B cell (primary cell): ENCODE data around the gene TFG. TPM values are rescaled to one million over a fixed set of nuclear protein-coding genes. Genes with fewer than 3 reads are reported as not detected.
"Not testable (repeated sequence)": the region's sequence is repeated elsewhere in the genome, so short reads cannot be mapped to it uniquely, and the experiment has no call there.

Experiments
- ATAC-seq: fragments of 200-7000 bp; cut with Tn5 transposase; one replicate; pipeline ENCODE4 v1.10.0; 2021; ENCODE audit warnings: low read depth, mild to moderate bottlenecking, moderate number of reproducible peaks, moderate library complexity
- CTCF ChIA-PET: fragments of 350-600 bp; sonication (Branson Sonifier 250); formaldehyde crosslinking; loops from one replicate; lab custom pipeline; 2021; ENCODE audit warnings: antibody characterized with exemption, inconsistent platforms; lab: Charles Lee
- POLR2A ChIA-PET: fragments of 350-600 bp; sonication (Branson Sonifier 250); formaldehyde crosslinking; loops from one replicate; lab custom pipeline; 2021; ENCODE audit warnings: antibody characterized with exemption; lab: Charles Lee
- DNase-seq: peaks from one replicate; pipeline ENCODE4 v3.0.0; 2013
- H2AFZ ChIP-seq: 2 replicates; pipeline ENCODE4 v1.6.1; 2012; ENCODE audit warnings: mild to moderate bottlenecking, low read depth, low read length; ENCODE audit not compliant: insufficient read depth, poor library complexity, severe bottlenecking
- H3K27ac ChIP-seq, 2 donors: 1 replicate in 1 of 2; 2 replicates in 1 of 2; pipeline ENCODE4 v1.5.1; 2012 to 2013; ENCODE audit warnings: low read length in 2 of 2, mild to moderate bottlenecking in 2 of 2, moderate library complexity in 1 of 2
- H3K27me3 ChIP-seq, 4 experiments: fragments of 200-600 bp in 1 of 4; sonication (generic) in 1 of 4; replicated peaks in 1 of 4; 1 replicate in 2 of 4; 2 replicates in 2 of 4; pipeline versions ENCODE4 v1.6.1 to v1.7.0; 2013 to 2016; ENCODE audit warnings: low read length in 3 of 4, mild to moderate bottlenecking in 2 of 4, mixed read lengths in 1 of 4, moderate library complexity in 1 of 4; ENCODE audit not compliant: insufficient read depth in 4 of 4, control insufficient read depth in 3 of 4; ENCODE audit errors: control extremely low read depth in 1 of 4
- H3K36me3 ChIP-seq, 2 experiments: replicated peaks in 1 of 2; 1 replicate in 1 of 2; 2 replicates in 1 of 2; pipeline versions ENCODE4 v1.6.1 to v1.7.1; 2013; ENCODE audit warnings: low read length in 1 of 2; ENCODE audit not compliant: insufficient read depth in 2 of 2, control insufficient read depth in 1 of 2; ENCODE audit errors: control extremely low read depth in 1 of 2, extremely low read depth in 1 of 2
- H3K4me1 ChIP-seq, 2 donors: fragments of 200-600 bp in 1 of 2; sonication (generic) in 1 of 2; 1 replicate in 1 of 2; 2 replicates in 1 of 2; pipeline versions ENCODE4 v1.5.1 to v1.6.1; 2013 to 2017; ENCODE audit warnings: low read length in 2 of 2; ENCODE audit not compliant: control insufficient read depth in 2 of 2, insufficient read depth in 2 of 2
- H3K4me2 ChIP-seq: replicated peaks from 2 replicates; pipeline ENCODE3; 2012; ENCODE audit warnings: mild to moderate bottlenecking, low read depth, low read length; ENCODE audit not compliant: poor library complexity, severe bottlenecking
- H3K4me3 ChIP-seq, 5 experiments: fragments of 200-600 bp in 1 of 5; sonication (generic) in 1 of 5; 1 replicate in 3 of 5; 2 replicates in 2 of 5; pipeline versions ENCODE4 v1.5.1 to v1.7.0; 2011 to 2016; ENCODE audit warnings: low read length in 4 of 5, mild to moderate bottlenecking in 4 of 5, low read depth in 2 of 5, control low read depth in 1 of 5, moderate library complexity in 1 of 5; ENCODE audit not compliant: insufficient read depth in 1 of 5; ENCODE audit errors: control extremely low read depth in 1 of 5, extremely low read depth in 1 of 5
- H3K79me2 ChIP-seq: fragments of 200-600 bp; sonication (generic); one replicate; pipeline ENCODE4 v1.6.0; 2016; ENCODE audit warnings: low read length; ENCODE audit not compliant: control insufficient read depth, insufficient read depth
- H3K9ac ChIP-seq: fragments of 200-600 bp; sonication (generic); 2 replicates; pipeline ENCODE4 v1.6.1; 2017; ENCODE audit warnings: mild to moderate bottlenecking, low read length, moderate library complexity
- H3K9me3 ChIP-seq, 3 donors: one replicate each; pipeline versions ENCODE4 v1.6.1 to v1.7.1; 2013; ENCODE audit warnings: low read length in 2 of 3; ENCODE audit not compliant: control insufficient read depth in 2 of 3, insufficient read depth in 1 of 3; ENCODE audit errors: control extremely low read depth in 1 of 3
- H4K20me1 ChIP-seq: 2 replicates; pipeline ENCODE4 v1.6.0; 2012; ENCODE audit warnings: mild to moderate bottlenecking, low read length; ENCODE audit not compliant: insufficient read depth, control insufficient read depth, poor library complexity, severe bottlenecking
- H3K27ac Mint-ChIP-seq: one replicate; pipeline ENCODE4 v1.8.0; 2021; ENCODE audit warnings: mixed read lengths
- H3K27me3 Mint-ChIP-seq: one replicate; pipeline ENCODE4 v1.8.0; 2021; ENCODE audit warnings: mixed read lengths
- H3K4me1 Mint-ChIP-seq: one replicate; pipeline ENCODE4 v1.8.0; 2021; ENCODE audit warnings: mixed read lengths
- H3K4me3 Mint-ChIP-seq: one replicate; pipeline ENCODE4 v1.8.0; 2021; ENCODE audit warnings: mixed read lengths
- H3K9me3 Mint-ChIP-seq: one replicate; pipeline ENCODE4 v1.8.0; 2022; ENCODE audit warnings: mixed read lengths; ENCODE audit not compliant: insufficient read depth
- CTCF ChIP-seq: fragments of 200-600 bp; IDR thresholded peaks from one replicate; pipeline ENCODE4 v1.8.0; 2022; ENCODE audit warnings: antibody characterized with exemption, mild to moderate bottlenecking
- EZH2 ChIP-seq: IDR thresholded peaks from 2 replicates; pipeline ENCODE4 v1.6.1; 2012; ENCODE audit warnings: borderline replicate concordance, low read depth, mild to moderate bottlenecking, moderate library complexity, low read length; ENCODE audit not compliant: insufficient read depth, poor library complexity, severe bottlenecking
- WGBS: methylation state at CpG from one replicate; pipeline ENCODE4 v1.1.5; 2013; ENCODE audit warnings: missing lambda C conversion rate; ENCODE audit not compliant: insufficient coverage; 5-methylcytosine and 5-hydroxymethylcytosine counted together
- intact Hi-C: fragments of 100-400 bp; cut with micrococcal nuclease; formaldehyde crosslinking; loops from one replicate; pipeline ENCODE4 v1.10.0; 2022
- polyA minus RNA-seq: library from RNA; depleted of rRNA, polyadenylated mRNA; stranded (reverse); fragments of >200 nt; gene quantifications from 2 replicates; pipeline ENCODE4 v1.2.3, GENCODE V29; 2012
- polyA plus RNA-seq: library from polyadenylated mRNA; depleted of rRNA; stranded (reverse); fragments of >200 nt; gene quantifications from 2 replicates; pipeline ENCODE4 v1.2.3, GENCODE V29; 2012
- total RNA-seq, 2 donors: library from RNA; stranded (reverse); fragments of 120-200 nt in 1 of 2; gene quantifications; 1 replicate in 1 of 2; 2 replicates in 1 of 2; pipeline versions ENCODE4 v1.2.3 to v1.2.4, GENCODE V29; 2013 to 2022

Gene TFG
- total RNA-seq = 44.0 and 51.6 TPM in 2 replicates
- total RNA-seq (2013) = 24.8 TPM
- 40.3 and 41.3 TPM in 2 replicates for polyA plus RNA-seq
- 16.2 and 24.0 TPM in 2 replicates for polyA minus RNA-seq

GRCh38 chr3:100708989-100709841, at the start of gene TFG:
Gene TFG, plus strand, starts transcription at chr3:100709494. Its CDS starts 4,192 bp downstream, at chr3:100713686.
- Histone ChIP-seq H3K4me1 (peaks cover 19 to 21% of the 10 kb centered on the region in 2 donors), H3K4me3 (peak within 1 kb of the TSS; percentile 47 to 85 (median 78)), H3K9ac (peak within 1 kb of the TSS; percentile 86), H4K20me1 (peaks cover 12% of the 10 kb centered on the region), H3K9me3 (no peaks in the 10 kb centered on the region), H3K27ac (peak within 1 kb of the TSS; percentile 76 to 90), H3K27me3 (peaks cover 0 to 21% (median 8%) of the 10 kb centered on the region in 4 experiments), H3K36me3 (peaks cover 3 to 4% of the 10 kb centered on the region in 2 experiments), H3K4me2 (peak within 1 kb of the TSS; percentile 79), H2AFZ (peak within 1 kb of the TSS; percentile 73), H3K79me2 (peaks cover 59% of the 10 kb centered on the region)
- DNase-seq (peak; percentile 99), ATAC-seq (peak; percentile 94)
- under 1% methylated on average over 62 of the region's 76 CpGs for WGBS
- peak within 1 kb of the TSS; percentile 97 for H3K27ac Mint-ChIP-seq
- no peak for TF ChIP-seq CTCF
- no peak for TF ChIP-seq EZH2
- intact Hi-C loops = loop anchor here (1.0 to 5.0 kb wide), 8 partner anchors 58 to 1807 kb away; partner anchors contain the start of genes CEP97, CMSS1, DCBLD2 and LNP1
- H3K4me1 Mint-ChIP-seq = peaks cover 36% of the 10 kb centered on the region
- CTCF ChIA-PET = interaction anchor here (1.4 kb wide), 1 partner anchor 14 kb away, joined by 3 read pairs; no protein-coding TSS in a partner anchor
- POLR2A ChIA-PET = interaction anchor here (0.8 kb wide), 1 partner anchor 449 kb away, joined by 4 read pairs; the partner anchor contains the start of gene TBC1D23
- peak within 1 kb of the TSS; percentile 92 for H3K4me3 Mint-ChIP-seq
- peaks cover 22% of the 10 kb centered on the region for H3K27me3 Mint-ChIP-seq
- no peaks in the 10 kb centered on the region for H3K9me3 Mint-ChIP-seq

GRCh38 chr3:100661294-100661693, 48.0 kb upstream of the TFG start:
- H3K27me3 ChIP-seq, H3K79me2 ChIP-seq, H3K4me1 Mint-ChIP-seq, H3K4me3 Mint-ChIP-seq, H3K9me3 Mint-ChIP-seq, ATAC-seq, DNase-seq, intact Hi-C loops, H3K4me1 ChIP-seq, H3K9ac ChIP-seq, H2AFZ ChIP-seq, H3K9me3 ChIP-seq, H3K27ac ChIP-seq, POLR2A ChIA-PET, H3K36me3 ChIP-seq, H3K27ac Mint-ChIP-seq, CTCF ChIA-PET, H3K4me2 ChIP-seq, H3K4me3 ChIP-seq, H4K20me1 ChIP-seq: not testable (repeated sequence)
- peaks cover 22% of the 10 kb centered on the region for H3K27me3 Mint-ChIP-seq
